SU-DHL-6 (cell line): ENCODE data around the gene CELSR1.

ENCODE experiments used
- H2AFZ ChIP-seq: fragments of 200-600 bp; sonication (generic); 2 replicates; pipeline ENCODE4 v1.6.1; 2014; ENCODE audit warnings: low read depth, mild to moderate bottlenecking, moderate library complexity, mixed read lengths, antibody characterized with exemption, low read length; ENCODE audit not compliant: severe bottlenecking
- H3F3A ChIP-seq: fragments of 200-600 bp; shearing (Covaris generic); 2 replicates; pipeline ENCODE4 v1.6.0; 2016; ENCODE audit warnings: antibody characterized with exemption, mild to moderate bottlenecking; ENCODE audit not compliant: insufficient read depth
- H3K27ac ChIP-seq: fragments of 200-600 bp; sonication (generic); 2 replicates; pipeline ENCODE4 v1.5.1; 2016; ENCODE audit warnings: low read depth, mild to moderate bottlenecking, low read length, moderate library complexity, mixed read lengths
- H3K27me3 ChIP-seq: fragments of 200-600 bp; sonication (generic), shearing (Covaris generic); 2 replicates; pipeline ENCODE4 v1.6.0; 2014; ENCODE audit warnings: mild to moderate bottlenecking, low read length
- H3K36me3 ChIP-seq: fragments of 200-600 bp; sonication (generic); 2 replicates; pipeline ENCODE4 v1.6.1; 2014; ENCODE audit warnings: mild to moderate bottlenecking, low read length, mixed read lengths
- H3K4me2 ChIP-seq: fragments of 300-600, 200-600 bp; shearing (Covaris generic), sonication (generic); 2 replicates; pipeline ENCODE4 v1.6.0; 2014; ENCODE audit warnings: low read length, low read depth, mild to moderate bottlenecking; ENCODE audit not compliant: poor library complexity, severe bottlenecking
- H3K4me3 ChIP-seq: fragments of 200-600 bp; sonication (generic); 2 replicates; pipeline ENCODE4 v1.5.1; 2014; ENCODE audit warnings: antibody characterized with exemption, low read length, mild to moderate bottlenecking, mixed read lengths; ENCODE audit not compliant: insufficient read depth, poor library complexity, severe bottlenecking
- H3K79me2 ChIP-seq: fragments of 200-600 bp; sonication (generic); 2 replicates; pipeline ENCODE4 v1.6.1; 2014; ENCODE audit warnings: mild to moderate bottlenecking, low read length, moderate library complexity; ENCODE audit not compliant: insufficient read depth
- H3K9ac ChIP-seq: fragments of 200-600 bp; sonication (generic); 2 replicates; pipeline ENCODE4 v1.7.0; 2014; ENCODE audit warnings: mild to moderate bottlenecking, low read length
- H3K9me2 ChIP-seq: fragments of 200-600 bp; sonication (generic); replicated peaks from 2 replicates; pipeline ENCODE4 v1.6.1; 2014; ENCODE audit warnings: low read length; ENCODE audit not compliant: insufficient read depth
- H3K9me3 ChIP-seq: fragments of 200-600 bp; sonication (generic); 2 replicates; pipeline ENCODE4 v1.6.1; 2014; ENCODE audit warnings: low read length, mixed read lengths; ENCODE audit not compliant: insufficient read depth
- H4K20me1 ChIP-seq: fragments of 200-600 bp; sonication (generic); 2 replicates; pipeline ENCODE4 v1.6.1; 2014; ENCODE audit warnings: low read depth, mild to moderate bottlenecking, antibody characterized with exemption, low read length, moderate library complexity, mixed read lengths
- CTCF ChIP-seq: fragments of 200-600 bp; sonication (generic); IDR thresholded peaks from one replicate; pipeline ENCODE4 v1.5.1; 2017; ENCODE audit warnings: antibody characterized with exemption, mild to moderate bottlenecking, low read length, moderate library complexity; ENCODE audit not compliant: insufficient read depth, poor library complexity, severe bottlenecking
- EZH2phosphoT487 ChIP-seq: fragments of 200-600 bp; sonication (generic), shearing (Covaris generic); conservative IDR thresholded peaks from 2 replicates; pipeline ENCODE4 v1.6.1; 2018; ENCODE audit warnings: mild to moderate bottlenecking, antibody characterized with exemption, low read length, moderate library complexity, mixed read lengths

CELSR1 gene

GRCh38 chr22:46419754-46420571 lies 117.5 kb downstream of the CELSR1 start:
- no peaks in the 10 kb centered on the region for H3F3A ChIP-seq
- no peaks in the 10 kb centered on the region for H3K9me2 ChIP-seq
- no peak overlapping the region for H3K27ac ChIP-seq
- no peak overlapping the region for H3K9ac ChIP-seq
- TF ChIP-seq EZH2phosphoT487 (no peak), CTCF (no peak)
- H3K4me2 ChIP-seq, result no peak overlapping the region
- no peaks in the 10 kb centered on the region for H3K9me3 ChIP-seq
- no peaks in the 10 kb centered on the region; the same call in 1 of the 2 replicates for H4K20me1 ChIP-seq
- no peaks in the 10 kb centered on the region for H3K36me3 ChIP-seq
- H3K4me3 ChIP-seq, result no peak overlapping the region
- H3K27me3 ChIP-seq, result no peaks in the 10 kb centered on the region
- no peaks in the 10 kb centered on the region for H3K79me2 ChIP-seq
- H2AFZ ChIP-seq, result no peak overlapping the region

- no peak for TF ChIP-seq CTCF
- no peak for TF ChIP-seq EZH2phosphoT487
Measured at GRCh38 chr22:46418827-46419226, 118.6 kb downstream of the CELSR1 start.

GRCh38 chr22:46417769-46418168 lies 119.7 kb downstream of the CELSR1 start:
- H3K9ac ChIP-seq, result no peak overlapping the region
- H3K79me2 ChIP-seq, result no peaks in the 10 kb centered on the region
- H4K20me1 ChIP-seq, result no peaks in the 10 kb centered on the region; the same call in 1 of the 2 replicates
- no peaks in the 10 kb centered on the region for H3K27me3 ChIP-seq
- no peak for TF ChIP-seq EZH2phosphoT487
- TF ChIP-seq CTCF, result no peak
- H3K9me2 ChIP-seq, result no peaks in the 10 kb centered on the region
- H3F3A ChIP-seq, result no peaks in the 10 kb centered on the region
- H3K4me2 ChIP-seq, result no peak overlapping the region
- no peaks in the 10 kb centered on the region for H3K36me3 ChIP-seq
- H3K4me3 ChIP-seq, result no peak overlapping the region
- no peak overlapping the region for H3K27ac ChIP-seq
- H2AFZ ChIP-seq, result no peak overlapping the region
- no peaks in the 10 kb centered on the region for H3K9me3 ChIP-seq

More at GRCh38 chr22:46418827-46419226, 118.6 kb downstream of the CELSR1 start:
- Histone ChIP-seq H3K27me3 (no peaks in the 10 kb centered on the region), H3K79me2 (no peaks in the 10 kb centered on the region), H3K9me3 (no peaks in the 10 kb centered on the region), H3K36me3 (no peaks in the 10 kb centered on the region), H4K20me1 (no peaks in the 10 kb centered on the region; the same call in 1 of the 2 replicates), H3K4me2 (no peak overlapping the region), H3K9ac (no peak overlapping the region), H3F3A (no peaks in the 10 kb centered on the region), H2AFZ (no peak overlapping the region), H3K9me2 (no peaks in the 10 kb centered on the region), H3K4me3 (no peak overlapping the region), H3K27ac (no peak overlapping the region)
